Gastroesophageal sphincter (tissue), 3 donors: ENCODE data around the gene NLE1.

Source experiments
- EP300 ChIP-seq: sonication (generic); formaldehyde crosslinking; IDR thresholded peaks from one replicate; pipeline ENCODE4 v1.6.1; 2017; ENCODE audit warnings: antibody characterized with exemption, mild to moderate bottlenecking
- POLR2AphosphoS5 ChIP-seq: sonication (generic); formaldehyde crosslinking; IDR thresholded peaks from one replicate; pipeline ENCODE4 v1.6.1; 2017; ENCODE audit warnings: antibody characterized with exemption
- TF ChIP-seq, protein P1 (sequence below), 4 experiments: fragments of 200-600 bp in 2 of 4; fragments of 450-650 bp in 2 of 4; sonication (generic) in 1 of 4; IDR thresholded peaks; one replicate each; pipeline ENCODE4 v1.5.1; 2017 to 2019; ENCODE audit warnings: antibody characterized with exemption in 4 of 4, mild to moderate bottlenecking in 2 of 4, moderate library complexity in 2 of 4

DNA sequence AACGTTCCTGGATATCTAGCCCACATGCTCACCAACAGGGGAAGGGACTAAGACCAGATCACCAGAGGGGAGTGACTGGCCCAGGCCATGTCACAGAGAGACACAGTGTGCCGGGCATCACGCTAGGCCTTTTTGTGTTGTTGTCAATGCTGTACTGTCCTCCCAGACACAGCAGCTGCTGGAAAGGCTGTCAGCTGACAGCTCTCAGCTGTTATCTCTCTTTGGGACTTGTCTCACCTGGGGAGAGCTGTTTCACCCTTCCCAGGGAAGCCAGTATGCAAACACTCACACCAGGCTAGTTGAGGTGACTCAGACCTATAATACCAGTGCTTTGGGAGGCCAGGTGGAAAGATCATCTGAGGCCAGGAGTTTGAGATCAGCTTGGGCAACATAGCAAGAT lies 24.9 kb upstream of the NLE1 start:
- TF ChIP-seq, protein P1, sequence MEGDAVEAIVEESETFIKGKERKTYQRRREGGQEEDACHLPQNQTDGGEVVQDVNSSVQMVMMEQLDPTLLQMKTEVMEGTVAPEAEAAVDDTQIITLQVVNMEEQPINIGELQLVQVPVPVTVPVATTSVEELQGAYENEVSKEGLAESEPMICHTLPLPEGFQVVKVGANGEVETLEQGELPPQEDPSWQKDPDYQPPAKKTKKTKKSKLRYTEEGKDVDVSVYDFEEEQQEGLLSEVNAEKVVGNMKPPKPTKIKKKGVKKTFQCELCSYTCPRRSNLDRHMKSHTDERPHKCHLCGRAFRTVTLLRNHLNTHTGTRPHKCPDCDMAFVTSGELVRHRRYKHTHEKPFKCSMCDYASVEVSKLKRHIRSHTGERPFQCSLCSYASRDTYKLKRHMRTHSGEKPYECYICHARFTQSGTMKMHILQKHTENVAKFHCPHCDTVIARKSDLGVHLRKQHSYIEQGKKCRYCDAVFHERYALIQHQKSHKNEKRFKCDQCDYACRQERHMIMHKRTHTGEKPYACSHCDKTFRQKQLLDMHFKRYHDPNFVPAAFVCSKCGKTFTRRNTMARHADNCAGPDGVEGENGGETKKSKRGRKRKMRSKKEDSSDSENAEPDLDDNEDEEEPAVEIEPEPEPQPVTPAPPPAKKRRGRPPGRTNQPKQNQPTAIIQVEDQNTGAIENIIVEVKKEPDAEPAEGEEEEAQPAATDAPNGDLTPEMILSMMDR (IDR thresholded peaks at IDR 0.05) = no peak
- TF ChIP-seq EP300 (no peak), POLR2AphosphoS5 (no peak)
